Thoracic aorta (tissue), 2 donors: ENCODE measurements around the gene RPS3A. TPM values are rescaled to one million over a fixed set of nuclear protein-coding genes. Genes with fewer than 3 reads are reported as not detected.
"Not testable (repeated sequence)": the region's sequence is repeated elsewhere in the genome, so short reads cannot be mapped to it uniquely, and the experiment has no call there.

Source experiments
- ATAC-seq: fragments of 150-250 bp; one replicate; pipeline ENCODE4 v1.8.0; 2017; ENCODE audit warnings: low read depth; ENCODE audit not compliant: insufficient number of reproducible peaks, low FRiP score
- DNase-seq: peaks from one replicate; pipeline ENCODE4 v3.0.0-alpha.2; 2020; ENCODE audit warnings: low spot score
- H3K27ac ChIP-seq, 2 donors: fragments of 200-600 bp; sonication (generic); 1 replicate in 1 of 2; 2 replicates in 1 of 2; pipeline ENCODE4 v1.5.1; 2016; ENCODE audit warnings: mild to moderate bottlenecking in 2 of 2, moderate library complexity in 2 of 2
- H3K27me3 ChIP-seq: fragments of 200-600 bp; sonication (generic); replicated peaks from 2 replicates; pipeline ENCODE4 v1.6.0; 2016; ENCODE audit warnings: mild to moderate bottlenecking; ENCODE audit not compliant: insufficient read depth
- H3K36me3 ChIP-seq: fragments of 200-600 bp; sonication (generic); one replicate; pipeline ENCODE4 v1.5.1; 2016
- H3K4me1 ChIP-seq, 2 donors: fragments of 200-600 bp; sonication (generic); 1 replicate in 1 of 2; 2 replicates in 1 of 2; pipeline versions ENCODE4 v1.5.1 to v1.6.0; 2016; ENCODE audit warnings: low read depth in 2 of 2, mild to moderate bottlenecking in 1 of 2; ENCODE audit not compliant: control insufficient read depth in 1 of 2
- H3K4me3 ChIP-seq: fragments of 200-600 bp; sonication (generic); 2 replicates; pipeline ENCODE4 v1.5.1; 2016; ENCODE audit warnings: mild to moderate bottlenecking
- H3K9me3 ChIP-seq: fragments of 200-600 bp; sonication (generic); 2 replicates; pipeline ENCODE4 v1.5.1; 2016
- total RNA-seq, 2 donors: library from RNA; depleted of rRNA; stranded (reverse); fragments of >200 nt; gene quantifications; one replicate each; pipeline versions ENCODE4 v1.1.0 to v1.2.3, GENCODE V29; 2016
- TF ChIP-seq, protein P1 (sequence below): fragments of 200-600 bp; sonication (generic); IDR thresholded peaks from one replicate; pipeline ENCODE4 v1.5.1; 2019; ENCODE audit warnings: antibody characterized with exemption

Gene RPS3A
- total RNA-seq = 1,000 to 10,000 TPM; 1,368 to 1,778 TPM

DNA sequence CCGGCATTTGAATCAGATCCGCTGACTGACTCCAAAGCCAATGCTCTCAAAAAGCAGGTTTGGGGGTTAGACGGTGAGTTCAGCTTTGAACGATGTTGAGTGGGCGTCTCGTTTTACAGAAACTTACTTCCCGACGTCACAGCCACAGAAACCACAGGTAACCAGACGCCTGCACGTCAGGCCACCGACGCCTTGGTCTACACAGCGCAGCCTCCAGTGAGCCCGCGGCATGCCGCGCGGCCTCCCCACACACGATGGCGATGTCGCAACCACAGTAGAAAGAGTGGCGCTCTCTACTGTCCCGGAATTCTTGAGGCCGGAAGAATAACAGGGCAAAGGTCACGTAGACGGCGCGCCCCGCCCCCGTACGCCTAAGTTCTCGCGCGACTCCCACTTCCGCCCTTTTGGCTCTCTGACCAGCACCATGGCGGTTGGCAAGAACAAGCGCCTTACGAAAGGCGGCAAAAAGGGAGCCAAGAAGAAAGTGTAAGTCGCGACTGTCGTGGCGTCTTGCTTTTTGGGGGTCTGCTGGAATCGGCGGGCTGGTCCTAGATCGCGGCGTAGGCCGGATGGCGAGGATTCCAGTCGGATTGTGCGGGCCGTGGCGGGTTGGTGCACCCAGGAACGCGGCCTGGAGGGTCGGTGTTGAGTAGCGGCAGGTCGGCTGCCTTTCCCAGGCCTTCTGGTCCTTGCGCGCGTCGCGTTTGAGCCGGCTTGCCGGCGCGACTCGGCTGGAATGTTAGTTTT lies at the start of gene RPS3A:
RPS3A (plus strand) TSS at position 400 of the 747 bp plus-strand sequence; CDS start at position 425, 25 bp downstream.
- TF ChIP-seq, protein P1, sequence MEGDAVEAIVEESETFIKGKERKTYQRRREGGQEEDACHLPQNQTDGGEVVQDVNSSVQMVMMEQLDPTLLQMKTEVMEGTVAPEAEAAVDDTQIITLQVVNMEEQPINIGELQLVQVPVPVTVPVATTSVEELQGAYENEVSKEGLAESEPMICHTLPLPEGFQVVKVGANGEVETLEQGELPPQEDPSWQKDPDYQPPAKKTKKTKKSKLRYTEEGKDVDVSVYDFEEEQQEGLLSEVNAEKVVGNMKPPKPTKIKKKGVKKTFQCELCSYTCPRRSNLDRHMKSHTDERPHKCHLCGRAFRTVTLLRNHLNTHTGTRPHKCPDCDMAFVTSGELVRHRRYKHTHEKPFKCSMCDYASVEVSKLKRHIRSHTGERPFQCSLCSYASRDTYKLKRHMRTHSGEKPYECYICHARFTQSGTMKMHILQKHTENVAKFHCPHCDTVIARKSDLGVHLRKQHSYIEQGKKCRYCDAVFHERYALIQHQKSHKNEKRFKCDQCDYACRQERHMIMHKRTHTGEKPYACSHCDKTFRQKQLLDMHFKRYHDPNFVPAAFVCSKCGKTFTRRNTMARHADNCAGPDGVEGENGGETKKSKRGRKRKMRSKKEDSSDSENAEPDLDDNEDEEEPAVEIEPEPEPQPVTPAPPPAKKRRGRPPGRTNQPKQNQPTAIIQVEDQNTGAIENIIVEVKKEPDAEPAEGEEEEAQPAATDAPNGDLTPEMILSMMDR = peak; percentile 40

DNA sequence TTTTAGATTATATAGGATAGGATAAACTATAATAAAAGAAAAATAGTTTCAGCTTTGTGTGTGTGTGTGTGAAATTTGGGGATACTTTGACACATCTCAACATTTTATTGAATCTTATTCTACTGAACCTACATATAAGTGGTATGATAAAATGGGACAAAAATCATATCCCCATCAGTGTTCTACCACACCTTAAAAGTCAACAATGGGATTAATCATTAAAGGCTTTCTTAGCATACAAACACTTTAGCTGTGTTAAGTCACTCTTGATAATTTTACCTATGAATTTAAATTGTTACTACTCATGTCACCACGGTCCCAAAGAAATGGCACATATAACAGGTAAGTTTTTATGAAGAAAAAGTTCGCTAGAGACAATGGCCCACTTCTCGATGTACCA lies 46.6 kb upstream of the RPS3A start:
- ATAC-seq (no peak), DNase-seq (no peak)
- Histone ChIP-seq H3K4me1 (no peaks in the 10 kb centered on the region), H3K4me3 (no peak overlapping the region), H3K36me3 (no peaks in the 10 kb centered on the region), H3K27ac (no peak overlapping the region), H3K27me3 (no peaks in the 10 kb centered on the region), H3K9me3 (no peaks in the 10 kb centered on the region)
- TF ChIP-seq, protein P1 = no peak

More for the DNA sequence above, at the start of gene RPS3A:
- H3K4me3 ChIP-seq = peak within 1 kb of the TSS; percentile 88
- DNase-seq (peak; percentile 86), ATAC-seq (peak; percentile 100)
- H3K36me3 ChIP-seq = peaks cover 19% of the 10 kb centered on the region
- H3K27ac ChIP-seq = peak within 1 kb of the TSS; percentile 80 to 85
- H3K4me1 ChIP-seq = peaks cover 15 to 20% of the 10 kb centered on the region in 2 donors
- H3K9me3 ChIP-seq = no peaks in the 10 kb centered on the region
- no peaks in the 10 kb centered on the region for H3K27me3 ChIP-seq

DNA sequence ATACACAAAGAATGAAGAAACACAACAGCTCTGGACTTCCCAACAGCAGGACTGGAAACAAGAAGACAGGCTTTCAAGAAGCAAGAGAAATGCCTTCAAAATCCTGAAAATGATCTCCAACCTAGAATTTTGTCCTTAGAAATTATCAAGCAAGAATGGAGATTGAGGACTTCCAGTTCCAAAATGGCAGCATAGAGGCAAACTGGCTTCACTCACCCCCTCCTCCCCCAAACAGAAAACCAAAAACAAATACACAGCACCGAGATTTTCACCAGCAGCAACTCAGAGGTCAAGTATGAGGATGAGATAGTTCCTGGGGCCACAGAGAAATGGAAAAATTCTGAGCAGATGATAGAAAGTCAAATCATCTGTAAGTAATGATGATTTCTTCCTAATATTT lies 43.9 kb upstream of the RPS3A start:
- no peak for ATAC-seq
- no peak overlapping the region for H3K27ac ChIP-seq

DNA sequence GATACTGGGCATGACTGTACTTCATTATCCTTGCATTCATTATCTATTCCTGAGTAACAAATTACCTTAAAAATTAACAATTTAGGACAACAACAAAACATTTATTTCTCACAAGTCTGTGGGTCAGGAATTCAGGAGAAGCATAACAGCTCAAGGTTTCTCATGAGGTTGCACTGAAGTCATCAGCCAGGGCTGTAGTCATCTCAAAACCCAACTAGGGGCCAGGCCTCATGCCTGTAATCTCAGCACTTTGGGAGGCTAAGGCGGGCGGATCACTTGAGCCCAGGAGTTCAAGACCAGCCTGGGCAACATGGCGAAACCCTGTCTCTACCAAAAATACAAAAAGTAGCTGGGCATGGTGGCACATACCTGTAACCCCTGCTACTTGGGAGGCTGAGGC lies 36.3 kb upstream of the RPS3A start:
- H3K4me3 ChIP-seq, DNase-seq, H3K27ac ChIP-seq, H3K4me1 ChIP-seq, H3K27me3 ChIP-seq, ATAC-seq, H3K36me3 ChIP-seq, H3K9me3 ChIP-seq: not testable (repeated sequence)

More for the DNA sequence above, 43.9 kb upstream of the RPS3A start:
- TF ChIP-seq, protein P1 = no peak
- H3K36me3 ChIP-seq = no peaks in the 10 kb centered on the region
- no peaks in the 10 kb centered on the region for H3K4me1 ChIP-seq
- no peak for DNase-seq
- H3K4me3 ChIP-seq = no peak overlapping the region
- no peaks in the 10 kb centered on the region for H3K27me3 ChIP-seq
- no peaks in the 10 kb centered on the region for H3K9me3 ChIP-seq

DNA sequence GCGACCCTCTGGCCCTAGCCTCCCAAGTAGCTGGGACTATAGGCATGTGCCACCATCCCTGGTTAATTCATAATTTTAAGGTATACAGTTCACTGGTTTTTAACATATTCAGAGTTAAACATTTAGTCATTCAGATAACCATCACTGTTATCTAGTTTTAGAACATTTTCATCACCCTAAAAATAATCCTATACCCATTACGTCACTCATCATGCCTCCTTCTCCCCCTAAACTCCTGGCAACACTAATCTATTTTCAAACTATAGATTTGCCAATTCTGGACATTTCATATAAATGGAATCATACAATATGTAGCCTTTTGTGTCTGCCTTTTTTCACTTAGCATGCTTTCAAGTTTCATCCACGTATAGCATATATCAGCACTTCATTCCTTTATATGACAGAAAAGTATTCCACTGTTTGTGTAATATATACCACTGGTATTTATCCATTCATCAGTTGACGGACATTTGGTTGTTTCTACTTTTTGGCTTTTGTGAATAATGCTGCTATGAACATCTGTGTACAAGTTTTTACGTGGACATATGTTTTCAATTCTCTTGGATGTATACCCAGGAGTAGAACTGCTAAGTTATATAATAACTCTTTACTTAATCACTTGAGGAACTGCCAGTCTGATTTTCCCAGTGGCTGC lies 32.0 kb upstream of the RPS3A start:
- H3K36me3 ChIP-seq = no peaks in the 10 kb centered on the region
- TF ChIP-seq, protein P1 = no peak
- H3K4me1 ChIP-seq = no peaks in the 10 kb centered on the region
- DNase-seq = no peak
- no peaks in the 10 kb centered on the region for H3K27me3 ChIP-seq
- H3K9me3 ChIP-seq = no peaks in the 10 kb centered on the region
- H3K27ac ChIP-seq = no peak overlapping the region
- ATAC-seq = no peak
- no peak overlapping the region for H3K4me3 ChIP-seq
